ENCODE measurements around the gene FRMD5.
"Not testable (repeated sequence)": the region's sequence is repeated elsewhere in the genome, so short reads cannot be mapped to it uniquely, and the experiment has no call there.

The FRMD5 gene

DNA sequence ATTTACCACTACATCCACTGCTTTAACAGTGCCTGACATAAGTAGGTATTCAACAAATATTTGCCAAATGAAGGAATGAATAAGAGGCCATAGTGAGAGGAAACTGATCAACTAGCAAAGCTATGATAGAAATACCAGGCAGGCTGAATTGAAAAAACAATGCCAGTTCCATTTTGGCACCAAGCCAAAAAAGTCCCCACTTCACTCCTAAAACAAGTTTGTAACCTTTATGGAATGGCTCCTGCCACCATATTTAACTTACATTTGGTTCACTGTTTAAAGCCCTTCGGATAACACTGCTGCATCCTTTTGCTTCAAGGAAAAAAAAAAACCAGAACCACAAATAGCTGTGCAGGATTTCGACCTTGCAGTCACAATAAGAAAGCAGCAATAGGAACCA lies 166.1 kb downstream of the FRMD5 start:
- DNase-seq: peak; percentile 28

DNA sequence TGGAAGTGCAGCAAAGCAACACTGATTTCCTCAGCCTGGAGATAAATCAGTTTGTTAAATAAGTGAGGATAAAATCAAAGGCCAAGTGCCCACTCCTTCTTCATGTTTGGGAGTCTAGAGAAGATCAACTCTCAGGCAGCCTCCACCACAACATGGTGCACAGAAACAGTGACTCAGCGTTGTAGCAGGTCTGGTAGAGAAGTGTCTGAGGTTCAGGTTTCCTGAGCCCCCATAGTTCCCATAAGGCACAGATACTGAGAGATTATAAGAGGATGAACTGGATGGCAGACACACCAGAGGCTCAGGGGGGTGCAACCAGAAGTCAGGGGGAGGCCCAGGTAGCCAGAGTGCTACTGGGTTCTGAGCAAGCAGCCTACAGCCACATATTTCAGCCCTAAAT lies 166.7 kb downstream of the FRMD5 start:
- no peak for DNase-seq

DNA sequence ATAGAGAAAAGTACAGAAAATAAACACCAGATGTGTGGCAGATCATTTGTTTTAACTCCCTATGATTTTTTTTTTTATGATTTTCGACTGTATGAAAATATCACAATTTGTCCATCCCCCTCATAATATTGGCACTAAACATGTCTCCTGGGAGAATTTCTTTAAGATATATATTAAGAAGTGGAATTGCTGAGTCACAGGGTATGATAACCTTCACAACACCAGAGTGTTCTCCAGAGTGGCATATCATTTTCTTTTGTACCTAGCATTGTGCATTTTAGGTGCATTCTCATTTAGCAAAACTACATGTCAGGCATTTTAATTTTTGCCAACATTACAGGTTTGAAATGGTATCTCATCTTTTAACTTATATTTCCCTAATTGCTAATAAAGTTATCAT lies 170.9 kb downstream of the FRMD5 start:
- no peak for DNase-seq

DNA sequence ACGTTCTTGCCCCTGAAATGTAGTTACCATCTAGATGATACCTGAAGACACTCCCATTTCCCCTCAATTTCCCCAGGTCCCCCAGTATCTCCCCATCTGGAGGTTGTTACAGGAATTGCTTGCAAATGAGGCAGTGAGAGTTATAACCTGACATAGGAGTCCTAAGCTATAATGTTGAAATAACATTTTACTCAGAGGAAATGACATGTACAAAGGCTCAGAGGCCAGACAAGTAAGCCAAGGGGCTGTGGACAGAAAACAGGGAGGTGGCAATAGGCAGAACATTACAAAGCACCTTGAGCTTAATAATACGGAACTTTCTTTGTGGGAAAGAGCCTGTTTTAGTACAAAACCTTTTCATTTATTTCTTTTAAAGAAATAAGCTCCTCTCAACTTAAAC lies 171.9 kb downstream of the FRMD5 start:
- no peak for DNase-seq

DNA sequence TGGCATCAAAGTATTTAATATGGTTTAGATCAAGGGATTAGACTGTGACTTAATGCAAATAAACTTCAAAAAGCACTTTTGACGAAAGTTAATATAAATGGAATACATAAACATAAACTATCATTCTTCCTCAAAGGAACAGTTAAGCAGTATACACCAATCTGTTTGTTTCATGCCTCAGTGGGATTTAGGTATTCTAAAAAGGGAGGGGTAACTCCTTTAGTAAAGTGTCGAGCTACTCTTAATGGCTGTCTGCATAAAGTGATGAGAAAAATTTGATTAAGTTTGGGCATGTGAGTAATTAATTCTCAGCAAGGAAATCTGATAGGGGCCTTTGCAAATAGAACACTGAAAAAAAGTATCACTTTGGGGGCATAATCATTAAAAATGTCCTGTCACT lies 176.9 kb downstream of the FRMD5 start:
- no peak for DNase-seq

DNA sequence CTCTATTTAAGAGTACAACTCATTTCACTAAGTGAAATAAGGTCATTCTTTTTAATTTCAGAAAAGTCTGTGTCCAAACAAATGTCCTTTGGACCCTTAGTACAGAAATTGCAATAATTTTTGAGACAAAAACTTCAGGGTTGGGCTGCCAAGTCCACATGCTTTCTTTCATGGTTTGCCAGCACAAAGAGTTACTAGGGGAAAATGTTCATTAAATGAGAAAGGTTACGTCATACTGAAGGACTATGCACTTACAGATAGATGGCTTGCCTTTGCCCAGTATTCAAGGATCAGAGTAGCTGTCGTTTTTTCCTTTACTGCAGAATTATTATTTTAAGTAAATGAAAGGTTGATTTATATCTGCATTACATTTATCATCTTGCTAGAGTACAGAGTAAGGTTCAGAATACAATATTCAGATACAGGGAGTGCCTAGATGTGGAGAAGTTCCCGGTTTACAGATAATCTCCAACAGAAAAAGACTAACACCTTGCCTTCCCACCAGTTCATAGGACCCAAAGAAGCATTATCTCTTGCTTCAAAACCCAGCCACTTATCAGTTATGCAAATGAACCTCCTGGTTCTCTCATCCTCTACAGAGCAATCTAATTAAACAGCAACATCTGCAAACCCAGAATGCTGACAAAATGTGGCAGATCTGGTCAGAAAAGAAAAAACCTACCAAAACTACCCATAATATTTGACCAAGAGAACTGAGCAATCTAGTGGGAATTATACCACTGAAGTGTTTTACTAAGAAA lies 179.3 kb downstream of the FRMD5 start:
- DNase-seq: no peak

DNA sequence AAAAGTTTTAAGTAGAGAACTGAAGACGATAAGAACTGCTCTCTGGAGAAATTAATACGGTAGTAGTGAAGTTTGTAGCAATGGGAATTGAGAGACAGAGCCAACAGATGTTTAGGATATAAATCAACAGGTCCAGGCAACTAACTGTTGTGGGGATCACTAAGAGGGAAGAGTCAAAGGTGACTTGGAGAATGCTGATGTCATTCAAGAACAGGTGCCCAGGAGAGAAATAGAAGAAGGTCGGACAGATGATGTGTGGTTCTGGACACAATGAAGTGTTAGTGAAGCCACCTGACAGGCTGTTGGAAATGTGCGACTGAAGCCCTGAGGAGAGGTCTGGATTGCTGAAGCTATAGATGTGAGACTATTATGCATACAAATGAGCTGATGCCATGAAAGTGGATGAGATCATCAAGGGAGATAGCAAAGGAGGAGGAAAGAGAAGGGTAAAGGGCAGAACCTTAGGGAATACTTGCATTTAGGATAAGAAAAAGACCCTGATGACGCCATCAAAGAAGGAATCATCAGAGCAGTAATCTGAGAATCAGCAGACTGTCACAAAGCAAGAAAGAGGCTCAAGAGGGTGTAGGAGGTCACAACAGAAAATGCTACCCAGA lies 183.7 kb downstream of the FRMD5 start:
- DNase-seq: no peak

DNA sequence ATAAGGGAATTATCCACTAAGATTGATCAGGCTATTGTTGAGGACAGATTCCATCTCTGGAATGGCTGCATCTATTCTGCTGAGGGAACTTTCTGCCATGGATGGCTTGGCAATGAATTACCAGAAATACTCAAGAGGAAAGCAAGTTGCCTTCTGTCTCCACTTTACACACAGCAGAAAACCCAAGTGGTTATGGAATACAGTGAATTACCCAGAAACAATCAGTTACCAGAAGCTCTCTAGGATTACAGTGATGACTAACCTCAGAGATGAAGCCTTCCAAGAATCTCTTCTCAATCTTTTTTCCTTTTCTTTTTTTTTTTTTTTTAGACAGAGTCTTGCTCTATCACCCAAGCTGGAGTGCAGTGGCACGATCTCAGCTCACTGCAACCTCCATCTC lies 185.0 kb downstream of the FRMD5 start:
- DNase-seq: no peak

DNA sequence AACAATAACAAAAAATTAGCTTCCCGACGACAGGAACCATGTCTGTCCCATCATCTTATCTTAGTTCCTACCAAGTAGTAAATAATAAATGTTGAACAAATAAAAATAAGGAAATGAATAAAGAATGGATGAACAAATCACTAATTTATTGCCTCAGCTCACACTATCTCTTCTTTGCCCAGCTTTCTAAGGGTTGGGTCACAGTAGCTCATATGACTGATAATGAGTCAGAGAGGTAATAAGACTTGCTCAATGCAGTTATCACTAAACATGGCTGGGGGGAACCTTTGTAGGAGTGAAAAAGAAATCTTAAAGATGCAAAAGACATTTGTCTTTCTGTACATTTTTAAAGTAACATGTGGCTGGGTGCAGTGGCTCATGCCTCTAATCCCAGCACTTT lies 186.0 kb downstream of the FRMD5 start:
- no peak for DNase-seq

DNA sequence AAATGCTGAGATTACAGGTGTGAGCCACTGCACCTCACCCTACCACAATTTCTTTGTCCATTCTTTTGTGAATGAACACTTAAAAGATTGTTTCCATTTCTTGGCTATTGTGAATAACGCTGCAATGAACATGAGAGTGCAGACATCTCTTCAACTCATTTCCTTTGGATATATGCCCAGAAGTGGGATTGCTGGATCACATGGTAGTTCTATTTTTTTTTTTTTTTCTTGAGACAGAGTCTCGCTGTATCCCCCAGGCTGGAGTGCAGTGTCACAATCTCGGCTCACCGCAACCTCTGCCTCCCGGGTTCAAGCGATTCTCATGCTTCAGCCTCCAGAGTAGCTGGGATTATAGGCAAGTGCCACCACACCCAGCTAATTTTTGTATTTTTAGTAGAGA lies 194.8 kb downstream of the FRMD5 start:
- not testable (repeated sequence) for DNase-seq

DNA sequence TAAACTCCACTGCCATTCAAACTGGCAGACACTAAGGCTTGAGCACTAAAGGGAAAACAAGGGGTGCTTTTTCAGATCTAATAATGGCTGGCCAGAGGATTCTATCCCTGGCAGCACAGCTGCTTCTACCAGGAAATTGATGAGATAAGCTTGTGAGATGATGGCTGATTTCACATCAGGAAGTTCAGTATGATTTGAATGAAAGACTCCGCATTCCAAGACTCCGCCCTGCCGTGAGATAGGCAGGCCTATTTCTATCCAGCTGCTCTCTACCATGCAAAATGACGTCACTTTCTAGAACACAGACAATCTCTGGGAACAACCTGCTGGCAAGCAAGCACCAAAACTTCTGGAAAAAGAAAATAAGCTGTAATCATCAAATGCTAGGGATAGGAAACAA lies 196.5 kb downstream of the FRMD5 start:
- no peak for DNase-seq

DNA sequence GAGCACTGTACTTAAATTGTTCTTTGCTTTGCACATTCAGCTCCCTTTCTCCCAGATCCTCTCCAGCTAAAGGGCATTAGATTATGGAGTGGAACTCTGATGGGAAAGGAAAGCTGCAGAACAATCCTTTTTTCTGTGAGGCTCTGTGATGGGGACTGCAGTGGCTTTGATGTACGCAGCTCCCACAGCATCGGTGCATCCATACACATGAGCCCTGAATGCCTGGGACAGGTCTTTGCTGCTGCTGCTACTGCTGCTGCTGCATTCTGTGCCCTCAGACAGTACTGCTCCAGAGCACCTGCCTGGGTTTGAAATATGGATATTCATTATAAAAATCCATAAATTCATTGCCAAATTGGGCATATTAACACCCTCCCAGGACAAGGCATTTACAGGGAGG lies 203.9 kb downstream of the FRMD5 start:
- DNase-seq: no peak

DNA sequence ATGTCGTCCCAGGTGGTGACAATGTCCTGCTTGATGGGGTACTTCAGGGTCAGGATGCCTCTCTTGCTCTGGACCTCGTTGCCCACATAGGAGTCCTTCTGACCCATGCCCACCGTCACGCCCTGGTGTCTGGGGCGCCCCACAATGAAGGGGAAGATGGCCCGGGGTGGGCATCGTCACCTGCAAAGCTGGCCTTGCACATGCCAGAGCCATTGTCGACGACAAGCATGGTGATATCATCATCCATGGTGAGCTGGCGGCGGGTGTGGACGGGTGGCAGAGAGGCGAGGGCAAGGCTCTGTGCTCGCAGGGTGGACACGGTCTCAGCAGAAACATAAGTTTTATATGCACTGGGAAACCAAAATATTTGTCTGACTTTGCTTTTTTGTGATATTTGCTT lies 205.1 kb downstream of the FRMD5 start:
- no peak for DNase-seq

DNA sequence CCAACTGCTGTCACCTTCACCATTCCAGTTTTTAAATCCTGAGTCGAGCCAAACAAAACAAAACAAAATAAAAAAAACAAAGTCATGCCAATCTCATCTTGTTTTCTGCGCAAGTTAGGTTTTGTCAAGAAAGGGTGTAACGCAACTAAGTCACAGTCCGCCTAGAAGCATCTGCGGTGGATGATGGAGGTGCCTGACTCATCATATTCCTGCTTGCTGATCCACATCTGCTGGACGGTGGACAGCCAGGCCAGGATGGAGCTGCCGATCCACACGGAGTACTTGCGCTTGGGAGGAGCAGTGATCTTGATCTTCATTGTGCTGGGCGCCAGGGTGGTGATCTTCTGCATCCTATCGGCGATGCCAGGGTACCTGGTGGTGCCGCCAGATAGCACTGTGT lies 206.2 kb downstream of the FRMD5 start:
- no peak for DNase-seq

DNA sequence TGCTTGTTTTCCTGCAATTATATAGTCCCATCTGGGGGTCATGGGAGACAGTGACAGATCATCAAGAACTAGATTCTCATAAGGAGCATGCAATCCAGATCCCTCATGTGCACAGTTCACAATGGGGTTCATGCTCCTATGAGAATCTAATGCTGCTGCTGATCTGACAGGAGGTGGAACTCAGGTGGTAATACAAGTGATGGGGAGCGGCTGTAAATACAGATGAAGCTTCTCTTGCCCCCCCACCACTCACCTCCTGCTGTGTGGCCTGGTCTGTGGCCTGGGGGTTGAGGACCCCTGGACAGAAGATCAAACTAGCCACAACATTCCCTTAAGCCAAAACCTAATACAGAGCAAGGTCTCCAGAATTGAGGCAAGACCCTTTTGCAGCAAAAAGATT lies 207.1 kb downstream of the FRMD5 start:
- DNase-seq: no peak

DNA sequence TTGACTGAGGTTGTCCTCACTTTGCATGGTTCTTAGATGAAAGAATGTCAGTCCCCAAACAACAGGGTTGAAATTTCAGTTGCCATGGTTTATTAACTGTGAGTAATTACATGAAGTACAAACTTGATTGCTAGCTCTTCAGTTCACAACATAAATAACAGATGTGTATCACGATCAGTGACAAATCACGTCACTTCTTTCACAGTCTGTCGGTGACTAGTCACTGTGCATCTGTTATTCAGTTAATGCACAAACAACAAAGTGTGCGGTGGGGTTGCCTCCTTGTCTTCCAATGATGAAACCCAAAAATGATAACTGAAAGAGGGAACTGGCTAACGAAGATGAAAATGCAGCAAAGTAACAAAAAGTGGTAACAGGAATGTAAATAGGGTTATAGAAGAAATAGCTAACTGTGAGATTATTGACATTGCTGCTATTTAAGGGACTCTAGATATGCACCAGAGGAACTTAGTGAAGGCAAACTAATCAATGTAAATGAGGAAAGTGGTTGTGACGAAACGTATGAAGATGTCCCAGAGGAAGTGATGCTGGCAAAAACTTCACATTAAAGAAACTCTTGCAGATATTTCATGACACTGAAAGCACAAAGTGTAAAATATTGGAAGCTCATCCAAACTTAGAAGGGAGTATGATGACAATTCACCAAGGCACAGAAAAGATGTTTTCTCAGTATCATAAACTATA lies 208.9 kb downstream of the FRMD5 start:
- DNase-seq: no peak

DNA sequence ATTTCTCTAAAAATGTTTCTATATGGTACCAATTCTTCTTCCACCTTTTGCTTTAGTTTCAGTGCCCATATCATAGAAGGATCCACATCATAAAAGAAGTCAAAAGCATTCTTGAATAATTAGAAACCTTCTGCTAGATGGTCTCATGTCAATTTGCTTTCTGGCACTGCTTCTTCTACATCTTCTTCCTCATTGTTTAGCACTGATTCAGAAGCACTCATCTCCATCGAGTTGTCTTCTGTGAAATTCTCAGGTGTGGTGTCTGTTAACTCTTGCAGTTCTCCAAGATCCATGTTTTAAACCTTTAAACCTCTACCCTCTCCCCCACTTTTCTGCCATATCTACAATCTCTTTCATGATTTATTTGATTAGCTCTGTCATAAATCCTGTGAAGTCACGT lies 213.5 kb downstream of the FRMD5 start:
- no peak for DNase-seq

DNA sequence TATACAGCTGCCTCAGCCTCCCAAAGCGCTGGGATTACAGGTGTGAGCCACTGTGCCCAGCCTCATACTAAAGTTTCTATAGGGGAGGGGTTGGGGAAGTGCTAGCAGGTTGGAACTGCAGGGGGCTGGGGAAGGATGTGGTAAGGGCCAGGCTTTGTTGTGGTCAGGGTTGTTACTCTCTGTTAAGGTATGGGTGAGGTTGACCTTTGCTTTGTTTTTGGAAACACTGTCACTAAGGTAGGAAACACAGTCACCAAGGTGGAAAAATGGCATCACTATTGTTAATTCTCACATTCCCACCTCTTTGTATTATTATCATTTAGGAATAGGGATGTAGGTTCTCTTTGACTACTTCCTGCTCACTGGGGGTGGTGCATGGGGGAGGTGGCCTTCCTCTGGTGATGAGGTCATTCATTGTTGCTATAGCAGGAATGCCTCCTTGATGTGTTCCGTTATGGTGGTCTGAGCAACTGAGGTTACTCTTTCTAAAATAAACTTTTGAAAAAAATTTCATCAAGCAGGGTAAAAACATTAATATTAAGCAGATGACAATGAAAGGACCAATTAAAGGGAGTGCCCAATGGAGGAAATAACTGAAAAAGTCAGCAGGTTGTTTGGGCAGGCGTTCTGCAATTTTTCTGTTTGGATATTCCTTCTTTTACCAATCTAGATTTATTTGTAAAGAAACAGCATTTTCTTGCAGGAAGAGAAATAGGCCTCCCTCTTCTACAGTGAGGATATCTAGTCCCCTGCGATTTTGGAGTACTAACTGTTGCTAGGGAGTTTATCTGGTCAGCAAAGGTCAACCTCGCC lies 217.8 kb downstream of the FRMD5 start:
- no peak for DNase-seq

DNA sequence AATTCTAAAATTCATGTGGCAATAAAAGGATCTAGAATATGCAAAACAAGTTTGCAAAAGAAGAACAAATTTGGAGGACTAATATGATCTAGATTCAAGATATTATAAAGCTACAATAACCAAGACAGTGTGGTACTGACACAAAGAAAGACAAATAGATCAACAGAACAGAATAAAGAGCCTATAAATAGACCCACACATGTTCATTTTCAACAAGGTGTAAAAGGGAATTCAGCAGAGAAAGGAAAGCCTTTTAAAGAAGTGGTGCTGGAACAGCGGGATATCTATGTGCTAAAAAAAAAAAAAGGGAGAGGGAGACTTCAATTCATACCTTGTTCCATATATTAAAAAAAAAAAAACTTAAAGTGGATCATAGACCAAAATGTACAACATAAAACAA lies 219.3 kb downstream of the FRMD5 start:
- peak; percentile 24 for DNase-seq

DNA sequence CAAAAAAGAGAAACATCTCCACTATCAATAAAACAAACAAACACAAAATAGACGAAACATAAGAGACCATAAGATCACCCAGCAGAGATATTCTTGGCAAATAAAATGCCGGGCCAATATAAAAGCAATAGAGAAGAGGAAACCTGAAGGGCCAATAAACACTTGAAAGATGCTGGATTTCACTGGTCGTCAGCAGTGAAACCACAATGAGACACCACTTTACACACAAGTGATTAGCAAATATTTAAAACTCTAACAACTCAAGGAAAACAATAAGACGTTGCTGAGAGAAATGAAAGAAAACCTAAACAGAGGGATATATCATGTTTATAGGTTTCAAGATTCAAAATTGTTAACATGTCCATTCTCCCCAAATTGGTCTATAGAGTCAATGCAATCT lies 219.7 kb downstream of the FRMD5 start:
- peak; percentile 9 for DNase-seq

DNA sequence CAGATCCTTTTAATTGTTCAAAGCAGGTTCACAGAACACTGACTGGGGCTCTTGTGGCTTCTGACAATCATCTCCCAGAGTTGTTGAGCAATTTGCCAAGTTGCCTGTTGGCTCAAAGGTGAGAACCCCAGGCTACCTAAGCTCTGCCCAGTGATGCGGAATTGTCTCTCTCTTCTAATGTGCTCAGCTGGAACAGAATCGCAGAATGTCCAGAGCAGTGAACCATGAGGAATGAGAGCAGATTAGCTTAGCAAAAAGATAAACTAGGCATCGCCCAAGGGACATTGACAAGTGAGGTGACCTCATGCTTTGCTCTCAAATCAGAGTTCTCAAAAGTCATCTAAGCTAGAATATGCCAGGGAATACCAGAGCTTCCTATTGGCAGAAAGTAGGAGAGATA lies 220.2 kb downstream of the FRMD5 start:
- peak; percentile 23 for DNase-seq

DNA sequence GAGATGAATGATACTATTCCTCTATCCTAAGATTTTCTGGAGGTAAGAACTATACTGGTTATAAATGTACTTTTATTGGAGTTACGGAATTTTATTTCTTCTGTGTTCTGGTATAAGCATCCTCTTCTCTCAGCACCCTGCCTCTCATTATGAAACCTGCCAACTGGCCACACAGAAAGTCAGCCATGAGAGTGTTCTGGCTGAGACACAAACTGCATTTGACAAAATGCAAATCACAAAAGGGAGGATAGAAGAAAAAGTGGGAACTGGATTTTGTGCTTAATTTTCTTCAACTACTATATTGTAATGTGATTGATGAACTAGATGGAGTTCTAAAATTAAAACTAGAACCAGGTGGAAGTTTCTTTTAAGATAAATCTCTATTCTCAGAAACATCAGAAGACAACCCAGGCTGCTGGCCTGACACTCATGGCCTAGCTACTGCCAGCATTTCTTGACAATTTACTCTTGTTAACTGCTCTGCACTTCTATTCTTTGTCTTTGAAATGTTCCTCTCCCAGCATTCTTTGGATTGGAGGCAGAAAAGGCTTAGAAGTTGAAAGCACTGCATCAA lies 225.2 kb downstream of the FRMD5 start:
- no peak for DNase-seq

DNA sequence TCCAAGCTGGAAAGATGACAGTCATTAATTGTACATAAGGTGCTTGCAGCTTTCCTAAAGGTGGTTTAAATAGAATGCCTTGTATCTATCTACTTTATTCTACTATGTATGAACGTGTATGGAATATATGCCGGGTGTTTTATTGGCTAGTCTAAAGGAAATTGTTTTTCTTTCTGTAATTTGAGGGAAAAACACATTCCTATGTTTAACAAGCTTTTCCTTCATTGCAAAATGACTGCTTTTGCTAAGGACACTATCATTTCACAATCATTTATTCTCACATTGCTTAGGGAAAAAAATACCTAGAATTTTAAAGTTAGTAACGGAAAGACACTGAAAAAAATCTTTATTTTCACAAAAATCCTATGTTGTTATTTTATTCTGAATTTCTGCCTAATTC lies 226.5 kb downstream of the FRMD5 start:
- DNase-seq: no peak

All from NCI-H345 (cell line).